GM18951 (cell line): Measurements from ENCODE around the gene ASIC1.
A peak's percentile ranks its signal among the peaks of the same experiment; 100 is the strongest.
"Not testable (repeated sequence)": the region's sequence is repeated elsewhere in the genome, so short reads cannot be mapped to it uniquely, and the experiment has no call there.

Experiments used
- POLR2A ChIP-seq: IDR thresholded peaks from 4 replicates; pipeline ENCODE4 v1.6.1; 2011; ENCODE audit warnings: mild to moderate bottlenecking; ENCODE audit not compliant: insufficient read length, insufficient read depth; ENCODE audit errors: extremely low read depth
- in situ Hi-C: fragments of 300-500 bp; cut with MboI; formaldehyde crosslinking; loops from one replicate; pipeline ENCODE4 v1.12.0; 2022; ENCODE audit warnings: low sequenced_read_pairs, mixed read lengths, inconsistent platforms; ENCODE audit not compliant: unreplicated experiment

ASIC1 gene

GRCh38 chr12:50074936-50075807, 17.8 kb downstream of the ASIC1 start:
- no peak for TF ChIP-seq POLR2A
- in situ Hi-C loops: no loop called here

- in situ Hi-C loops: no loop called here
- no peak for TF ChIP-seq POLR2A
These were observed 18.4 kb downstream of the ASIC1 start for GRCh38 chr12:50075808-50076170.

- in situ Hi-C loops: no loop called here
- no peak for TF ChIP-seq POLR2A
These were observed 19.7 kb downstream of the ASIC1 start for GRCh38 chr12:50077099-50077498.

- in situ Hi-C loops: no loop called here
- no peak for TF ChIP-seq POLR2A
These were observed 20.9 kb downstream of the ASIC1 start for GRCh38 chr12:50078281-50078680.

GRCh38 chr12:50079771-50080170, 22.4 kb downstream of the ASIC1 start:
- in situ Hi-C loops: no loop called here
- no peak for TF ChIP-seq POLR2A

GRCh38 chr12:50081096-50081808, 23.9 kb downstream of the ASIC1 start:
- in situ Hi-C loops: no loop called here
- TF ChIP-seq POLR2A: no peak

- in situ Hi-C loops: no loop called here
- TF ChIP-seq POLR2A: no peak
These were observed 25.2 kb downstream of the ASIC1 start for GRCh38 chr12:50082644-50083043.

GRCh38 chr12:50083301-50083700, 25.9 kb downstream of the ASIC1 start:
- in situ Hi-C loops: no loop called here
- TF ChIP-seq POLR2A: no peak

GRCh38 chr12:50084409-50084774, 27.0 kb downstream of the ASIC1 start:
- in situ Hi-C loops: not testable (repeated sequence)

- in situ Hi-C loops: no loop called here
- peak; percentile 68 for TF ChIP-seq POLR2A
These were observed 27.6 kb downstream of the ASIC1 start, which contains the start of gene SMARCD1 for GRCh38 chr12:50084775-50085614. SMARCD1 (plus strand) TSS chr12:50085342; CDS start chr12:50085370, 28 bp downstream.

- TF ChIP-seq POLR2A: no peak
- in situ Hi-C loops: no loop called here
These were observed 28.2 kb downstream of the ASIC1 start for GRCh38 chr12:50085615-50086072.

GRCh38 chr12:50086148-50086547, 28.8 kb downstream of the ASIC1 start:
- no peak for TF ChIP-seq POLR2A
- in situ Hi-C loops: no loop called here

GRCh38 chr12:50087151-50087550, 29.8 kb downstream of the ASIC1 start:
- no peak for TF ChIP-seq POLR2A
- in situ Hi-C loops: no loop called here
